Endothelial cell of umbilical vein (primary cell): ENCODE measurements around the gene PALD1. TPM values are rescaled to one million over a fixed set of nuclear protein-coding genes. Genes with fewer than 3 reads are reported as not detected.

Experiments used
- BruUV-seq: library from RNA; stranded (reverse); fragments of 400-500 nt; replicated peaks from 2 replicates; lab custom pipeline; 2021; lab: Mats Ljungman, UMichigan
- CTCF ChIA-PET: fragments of 300-600, 350-600 bp; sonication (Branson Sonifier 250); formaldehyde crosslinking; loops from one replicate; lab custom pipeline; 2021; ENCODE audit warnings: antibody characterized with exemption, inconsistent platforms; lab: Charles Lee
- POLR2A ChIA-PET: fragments of 300-600, 350-600 bp; sonication (Branson Sonifier 250); formaldehyde crosslinking; loops from one replicate; lab custom pipeline; 2021; ENCODE audit warnings: antibody characterized with exemption, inconsistent platforms; lab: Charles Lee
- DNase-seq: peaks from one replicate; pipeline ENCODE4 v3.0.0-alpha.2; 2011; ENCODE audit warnings: low read depth, low spot score
- FAIRE-seq: peaks from 2 replicates; lab custom pipeline; 2011; peaks lifted over from hg19 to GRCh38; lab: Jason Lieb, UNC
- H2AFZ ChIP-seq: 2 replicates; pipeline ENCODE4 v1.6.0; 2012; ENCODE audit warnings: low read depth, low read length, control low read depth, inconsistent platforms
- H3K27ac ChIP-seq: 2 replicates; pipeline ENCODE4 v1.5.1; 2011; ENCODE audit warnings: low read depth, mild to moderate bottlenecking, control low read depth, low read length, moderate library complexity; ENCODE audit not compliant: insufficient read depth
- H3K27me3 ChIP-seq, 2 experiments: 2 replicates each; pipeline versions ENCODE4 v1.6.0 to v1.6.1; 2011; ENCODE audit warnings: low read length in 2 of 2, mixed read lengths in 1 of 2; ENCODE audit not compliant: control insufficient read depth in 2 of 2, insufficient read depth in 2 of 2
- H3K36me3 ChIP-seq, 2 experiments: 2 replicates in 1 of 2; 3 replicates in 1 of 2; pipeline ENCODE4 v1.5.1; 2011; ENCODE audit warnings: low read length in 2 of 2, mild to moderate bottlenecking in 1 of 2, moderate library complexity in 1 of 2; ENCODE audit not compliant: control insufficient read depth in 2 of 2, insufficient read depth in 2 of 2; ENCODE audit errors: extremely low read depth in 1 of 2
- H3K4me1 ChIP-seq: 3 replicates; pipeline ENCODE4 v1.5.1; 2011; ENCODE audit warnings: mild to moderate bottlenecking, low read length; ENCODE audit not compliant: control insufficient read depth, insufficient read depth; ENCODE audit errors: extremely low read depth
- H3K4me2 ChIP-seq: 2 replicates; pipeline ENCODE4 v1.6.1; 2011; ENCODE audit warnings: low read length, control low read depth, mixed read lengths; ENCODE audit not compliant: insufficient read depth
- H3K4me3 ChIP-seq, 3 experiments: fragments of 200-600 bp in 1 of 3; sonication (generic), shearing (Covaris generic) in 1 of 3; replicated peaks in 1 of 3; 2 replicates each; pipeline ENCODE4 v1.5.1; 2011 to 2016; ENCODE audit warnings: control low read depth in 3 of 3, low read length in 3 of 3, mild to moderate bottlenecking in 2 of 3, inconsistent platforms in 1 of 3, low read depth in 1 of 3, moderate library complexity in 1 of 3; ENCODE audit not compliant: insufficient read depth in 1 of 3
- H3K79me2 ChIP-seq: 2 replicates; pipeline ENCODE4 v1.6.0; 2012; ENCODE audit warnings: low read length, inconsistent platforms; ENCODE audit not compliant: control insufficient read depth, insufficient read depth
- H3K9ac ChIP-seq: replicated peaks from 2 replicates; pipeline ENCODE3; 2011; ENCODE audit warnings: low read length, control low read depth; ENCODE audit not compliant: insufficient read depth; ENCODE audit errors: extremely low read depth
- H3K9me1 ChIP-seq: replicated peaks from 3 replicates; pipeline ENCODE4 v1.6.0; 2011; ENCODE audit warnings: mild to moderate bottlenecking, low read length; ENCODE audit not compliant: control insufficient read depth, insufficient read depth; ENCODE audit errors: extremely low read depth
- H3K9me3 ChIP-seq: replicated peaks from 2 replicates; pipeline ENCODE4 v1.5.1; 2012; ENCODE audit warnings: low read length, inconsistent platforms; ENCODE audit not compliant: control insufficient read depth, insufficient read depth
- H4K20me1 ChIP-seq: replicated peaks from 2 replicates; pipeline ENCODE3; 2011; ENCODE audit warnings: mild to moderate bottlenecking, low read length; ENCODE audit not compliant: control insufficient read depth, insufficient read depth; ENCODE audit errors: extremely low read depth
- CTCF ChIP-seq, 2 donors: IDR thresholded peaks; 1 replicate in 1 of 2; 2 replicates in 1 of 2; pipeline ENCODE4 v1.5.1; 2011; ENCODE audit warnings: low read length in 2 of 2, mild to moderate bottlenecking in 2 of 2, moderate library complexity in 2 of 2, control low read depth in 1 of 2, inconsistent platforms in 1 of 2, low read depth in 1 of 2; ENCODE audit not compliant: insufficient read depth in 1 of 2; ENCODE audit errors: extremely low read depth in 1 of 2
- EZH2 ChIP-seq: IDR thresholded peaks from 2 replicates; pipeline ENCODE4 v1.6.1; 2012; ENCODE audit warnings: borderline replicate concordance, low read depth, mild to moderate bottlenecking, moderate library complexity, low read length, inconsistent platforms; ENCODE audit not compliant: severe bottlenecking
- FOS ChIP-seq: IDR thresholded peaks from 2 replicates; pipeline ENCODE4 v1.6.1; 2011; ENCODE audit warnings: mild to moderate bottlenecking, low read length, moderate library complexity, borderline replicate concordance; ENCODE audit not compliant: insufficient read depth
- GATA2 ChIP-seq: IDR thresholded peaks from 2 replicates; pipeline ENCODE4 v1.7.0; 2011; ENCODE audit warnings: low read depth, mild to moderate bottlenecking, moderate library complexity, mixed read lengths, low read length; ENCODE audit not compliant: insufficient read length, insufficient read depth
- JUN ChIP-seq: IDR thresholded peaks from 2 replicates; pipeline ENCODE4 v1.6.1; 2011; ENCODE audit warnings: borderline replicate concordance, low read depth; ENCODE audit not compliant: insufficient read length, insufficient read depth
- MYC ChIP-seq: IDR thresholded peaks from one replicate; pipeline ENCODE4 v1.6.1; 2011; ENCODE audit warnings: mild to moderate bottlenecking, low read depth, low read length
- POLR2A ChIP-seq: IDR thresholded peaks from 2 replicates; pipeline ENCODE4 v1.6.1; 2012; ENCODE audit warnings: low read depth, mild to moderate bottlenecking, control low read depth, low read length
- POLR2AphosphoS5 ChIP-seq: IDR thresholded peaks from 2 replicates; pipeline ENCODE4 v1.6.1; 2012; ENCODE audit warnings: low read depth, mild to moderate bottlenecking, control low read depth, low read length, moderate library complexity; ENCODE audit not compliant: insufficient read depth
- dilution Hi-C: fragments of 300-500 bp; cut with MboI; formaldehyde crosslinking; loops from one replicate; pipeline ENCODE4 v1.15.0; 2019; ENCODE audit warnings: low sequenced_read_pairs; ENCODE audit not compliant: extremely low pct_ligation_motif_present
- intact Hi-C: fragments of 100-400 bp; cut with micrococcal nuclease; formaldehyde crosslinking; loops from one replicate; pipeline ENCODE4 v1.10.0; 2022
- polyA plus RNA-seq, 4 experiments: library from polyadenylated mRNA; depleted of rRNA in 3 of 4; stranded (reverse) in 3 of 4; unstranded in 1 of 4; fragments of >200 nt; gene quantifications; 2 replicates each; pipeline versions ENCODE4 v1.2.1 to v1.2.3, GENCODE V29; 2011 to 2012; ENCODE audit warnings: missing spikeins in 1 of 4
- total RNA-seq: library from RNA; stranded (reverse); gene quantifications from 2 replicates; pipeline ENCODE4 v1.2.3, GENCODE V29; 2021

Gene PALD1
- total and polyA plus RNA-seq, 2 donors (not counting 3 experiments of a cell fraction or from before 2014, with no cell fraction given), result 16.6 to 73.3 TPM

- Histone ChIP-seq H2AFZ (no peak within 1 kb of the TSS), H3K9me1 (no peaks in the 10 kb centered on the region), H4K20me1 (no peaks in the 10 kb centered on the region), H3K4me2 (peak within 1 kb of the TSS; percentile 18), H3K4me1 (no peaks in the 10 kb centered on the region), H3K27me3 (peaks cover 38 to 50% of the 10 kb centered on the region in 2 experiments), H3K4me3 (no peak within 1 kb of the TSS), H3K9ac (no peak within 1 kb of the TSS), H3K9me3 (no peaks in the 10 kb centered on the region), H3K27ac (no peak within 1 kb of the TSS), H3K79me2 (no peaks in the 10 kb centered on the region), H3K36me3 (no peaks in the 10 kb centered on the region)
- POLR2A ChIA-PET, result no interaction called here
- CTCF ChIA-PET, result interaction anchor here (2.2 kb wide), 1 partner anchor 220 kb away, joined by 12 read pairs; no protein-coding TSS in a partner anchor
- DNase-seq (no peak), FAIRE-seq (no peak)
- dilution Hi-C loops (no loop called here), intact Hi-C loops (no loop called here)
- no peak for TF ChIP-seq POLR2A
- TF ChIP-seq EZH2, result peak; percentile 89
- BruUV-seq, result no TSS peak
Observed at GRCh38 chr10:70441161-70441894, 37.2 kb upstream of the PALD1 start, which contains the start of gene NODAL. NODAL (minus strand) TSS chr10:70441681; CDS start chr10:70441667, 14 bp downstream.

DNA sequence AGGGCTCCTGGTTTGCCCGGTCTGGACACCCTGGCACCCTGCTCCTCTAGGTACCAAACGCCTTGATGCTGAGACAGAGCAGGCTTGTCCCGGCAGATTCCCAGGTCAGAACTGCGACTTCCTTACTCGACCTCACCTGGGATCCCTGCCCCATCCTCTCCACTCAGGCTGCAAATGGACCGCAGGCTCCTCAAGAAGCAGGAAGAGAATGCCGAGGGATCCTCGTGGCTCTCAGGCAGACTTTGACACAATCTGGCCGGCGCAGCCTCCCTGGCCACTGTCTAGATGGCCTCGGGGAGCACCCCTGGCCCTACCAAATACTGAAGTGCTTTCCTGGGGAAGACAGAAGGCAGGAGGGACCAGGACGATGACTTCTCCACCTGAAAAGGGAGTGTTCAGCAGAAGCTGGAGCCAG, 36.7 kb upstream of the PALD1 start:
- H3K4me3 ChIP-seq, result no peak overlapping the region
- DNase-seq (no peak), FAIRE-seq (no peak)
- CTCF ChIA-PET, result interaction anchor here (2.2 kb wide), 1 partner anchor 220 kb away, joined by 12 read pairs; no protein-coding TSS in a partner anchor
- H3K9me1 ChIP-seq, result no peaks in the 10 kb centered on the region
- H3K4me2 ChIP-seq, result no peak overlapping the region
- no peaks in the 10 kb centered on the region for H3K9me3 ChIP-seq
- POLR2A ChIA-PET, result no interaction called here
- no peaks in the 10 kb centered on the region for H3K4me1 ChIP-seq
- TF ChIP-seq GATA2 (no peak), MYC (no peak), FOS (no peak), EZH2 (no peak), JUN (no peak), POLR2A (no peak), POLR2AphosphoS5 (no peak), CTCF (IDR thresholded peaks at IDR 0.05; ENCODE audit: extremely low read depth in 1 of 2, insufficient read depth in 1 of 2, low read depth in 1 of 2, low read length in 2 of 2) (no peak)
- H4K20me1 ChIP-seq, result no peaks in the 10 kb centered on the region
- no peaks in the 10 kb centered on the region for H3K79me2 ChIP-seq
- H3K27ac ChIP-seq, result no peak overlapping the region
- BruUV-seq, result no TSS peak
- H2AFZ ChIP-seq, result no peak overlapping the region
- dilution Hi-C loops, result no loop called here
- H3K27me3 ChIP-seq, result peaks cover 40 to 48% of the 10 kb centered on the region in 2 experiments
- H3K9ac ChIP-seq, result no peak overlapping the region
- H3K36me3 ChIP-seq, result no peaks in the 10 kb centered on the region
- intact Hi-C loops, result no loop called here
